ENCODE data around the gene POLQ.
"Not testable (repeated sequence)": the region's sequence is repeated elsewhere in the genome, so short reads cannot be mapped to it uniquely, and the experiment has no call there.

Gene POLQ

DNA sequence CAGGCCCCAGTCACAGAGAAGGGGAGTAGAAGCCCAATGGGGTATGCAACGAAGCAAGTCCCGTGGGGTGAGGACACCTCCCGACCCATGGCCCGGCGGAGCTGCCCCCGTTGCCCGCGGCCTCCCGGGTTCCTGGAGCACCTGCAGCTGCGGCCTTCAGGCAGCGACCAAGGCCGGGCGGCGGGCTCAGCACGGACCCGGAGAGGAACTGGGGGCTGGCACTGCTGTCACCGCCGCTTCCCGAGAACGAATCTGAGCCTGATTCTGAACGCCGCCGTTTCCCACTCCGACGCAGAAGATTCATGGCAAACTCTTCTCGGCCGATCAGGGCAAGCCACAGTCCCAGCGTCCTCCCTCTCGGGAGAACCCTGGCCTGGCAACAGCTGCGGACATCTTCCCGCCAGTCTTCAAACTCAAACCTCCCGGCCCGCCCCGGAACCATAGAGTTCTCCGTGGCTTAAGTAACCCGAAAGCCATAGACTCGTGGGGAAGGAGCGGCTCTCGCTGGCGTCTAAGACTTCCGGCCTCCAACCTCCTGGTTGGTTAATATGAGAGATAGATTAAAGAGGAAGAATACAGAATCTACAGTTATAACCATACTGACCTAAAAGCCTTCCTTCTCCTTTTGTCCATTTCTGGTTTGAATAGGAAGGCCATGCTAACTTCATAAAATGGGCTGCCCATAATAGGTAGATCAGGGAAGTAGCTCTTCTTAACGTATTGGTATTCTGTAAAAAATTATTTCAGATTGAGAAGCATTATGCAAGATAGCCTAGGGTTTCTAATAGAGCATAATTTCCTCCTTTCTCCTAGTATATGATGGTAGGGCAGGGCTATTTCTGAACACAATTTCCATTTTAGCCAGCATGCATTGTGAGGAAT is at the start of gene POLQ:
TSS of gene POLQ (minus strand) at position 415 of the 882 bp plus-strand sequence. CDS start at position 304, 111 bp downstream.
- DNase-seq (ENCODE audit: low read depth, low spot score) = peak; percentile 81
- H3K27ac ChIP-seq = peak within 1 kb of the TSS; percentile 76

DNA sequence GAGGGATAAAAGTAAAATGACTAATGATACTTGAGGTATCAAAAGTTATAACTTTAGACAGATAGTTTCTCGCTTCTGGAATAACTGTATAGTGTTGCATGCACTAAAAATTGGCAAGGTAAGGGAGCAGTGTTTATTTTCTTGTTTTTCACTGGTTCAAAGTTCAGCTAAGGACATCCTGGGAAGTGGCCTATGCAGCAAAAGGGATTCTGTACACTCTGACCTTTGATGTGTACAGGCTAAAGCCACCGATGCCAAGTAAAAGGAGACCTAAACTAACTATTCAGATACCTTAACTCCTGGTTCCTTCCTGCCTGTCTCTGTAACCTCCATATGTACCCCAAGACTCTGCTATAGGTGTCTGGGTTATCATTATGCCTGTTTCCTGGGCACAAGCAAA is 49.1 kb upstream of the POLQ start:
- H3K27ac ChIP-seq = no peak overlapping the region
- DNase-seq (ENCODE audit: low read depth, low spot score) = no peak

DNA sequence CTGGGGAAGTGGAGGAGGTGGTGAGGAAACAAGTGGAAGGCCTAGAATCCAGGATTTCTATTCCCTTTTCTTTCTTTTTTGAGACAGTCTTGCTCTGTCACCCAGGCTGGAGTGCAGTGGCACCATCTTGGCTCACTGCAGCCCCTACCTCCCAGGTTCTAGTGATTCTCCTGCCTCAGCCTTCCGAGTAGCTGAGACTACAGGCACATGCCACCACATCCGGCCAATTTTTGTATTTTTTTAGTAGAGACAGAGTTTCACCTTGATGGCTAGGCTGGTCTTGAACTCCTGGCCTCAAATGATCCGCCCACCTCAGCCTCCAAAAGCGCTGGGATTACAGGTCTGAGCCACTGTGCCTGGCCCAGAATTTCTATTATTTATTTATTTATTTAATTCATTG is 48.0 kb upstream of the POLQ start:
- not testable (repeated sequence) for H3K27ac ChIP-seq; DNase-seq (ENCODE audit: low read depth, low spot score)

DNA sequence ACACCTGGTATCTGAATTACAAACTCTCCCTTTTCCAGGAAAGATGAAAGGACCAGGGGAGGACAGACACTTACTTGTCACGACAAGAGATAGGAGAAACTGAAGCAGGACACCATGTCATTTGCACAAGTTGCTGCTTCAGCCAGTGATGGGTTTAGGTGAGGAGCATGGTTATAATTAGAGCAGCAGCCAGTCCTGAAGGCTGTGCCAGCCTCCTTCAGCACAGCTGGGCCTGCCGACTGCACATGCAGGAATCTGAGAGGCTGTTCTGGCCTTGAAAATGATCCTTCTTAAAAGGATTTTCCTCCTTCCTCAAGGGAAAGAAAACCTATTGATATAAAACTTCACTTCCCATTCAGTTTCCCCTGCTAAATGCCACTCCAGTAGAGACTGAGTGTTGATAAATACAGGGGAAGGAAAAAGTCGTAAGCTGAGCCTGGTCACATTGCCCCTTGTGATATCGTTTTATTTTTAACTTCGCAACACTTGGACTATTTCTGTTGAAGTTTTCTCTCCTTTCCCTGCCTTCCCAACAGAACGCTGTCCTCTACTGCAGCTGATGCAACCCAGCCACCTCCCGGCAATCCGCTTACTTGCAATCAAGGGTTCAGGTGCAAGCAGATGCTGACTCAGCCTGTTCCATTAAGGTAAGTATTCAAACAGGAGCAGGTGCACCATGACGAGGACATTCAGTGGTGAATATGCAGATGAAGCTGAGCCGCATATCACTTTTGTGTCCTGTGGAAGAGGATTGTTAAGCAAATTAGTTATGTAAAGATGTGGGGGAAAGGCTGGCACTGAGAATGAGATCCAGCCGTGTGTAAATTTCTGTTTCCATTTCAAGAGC is 47.3 kb upstream of the POLQ start, which contains the start of gene FBXO40:
TSS of gene FBXO40 (plus strand) at position 524 of the 847 bp plus-strand sequence. CDS start 27,197 bp downstream, outside the sequence.
- DNase-seq (ENCODE audit: low read depth, low spot score) = no peak
- no peak within 1 kb of the TSS for H3K27ac ChIP-seq

DNA sequence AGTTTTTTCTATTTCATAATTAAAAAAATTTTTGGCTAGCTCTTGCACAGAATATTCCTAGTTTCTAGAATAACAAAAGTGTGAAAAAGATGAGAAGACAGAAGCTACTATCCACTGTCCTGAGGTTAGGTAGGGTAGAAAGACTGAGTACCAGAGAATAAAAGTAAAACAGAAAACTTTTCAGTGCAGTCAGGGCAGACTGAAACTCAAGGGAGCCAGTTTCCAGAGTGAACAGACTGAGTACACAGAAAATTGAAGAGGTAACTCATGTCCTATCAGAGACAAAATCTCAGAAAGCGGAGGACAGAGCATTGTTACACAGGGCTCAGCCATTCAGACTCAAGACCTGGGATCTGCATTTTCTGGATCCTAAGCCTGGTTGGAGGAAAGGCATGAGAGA is 38.6 kb upstream of the POLQ start:
- H3K27ac ChIP-seq = no peak overlapping the region
- DNase-seq (ENCODE audit: low read depth, low spot score) = no peak

DNA sequence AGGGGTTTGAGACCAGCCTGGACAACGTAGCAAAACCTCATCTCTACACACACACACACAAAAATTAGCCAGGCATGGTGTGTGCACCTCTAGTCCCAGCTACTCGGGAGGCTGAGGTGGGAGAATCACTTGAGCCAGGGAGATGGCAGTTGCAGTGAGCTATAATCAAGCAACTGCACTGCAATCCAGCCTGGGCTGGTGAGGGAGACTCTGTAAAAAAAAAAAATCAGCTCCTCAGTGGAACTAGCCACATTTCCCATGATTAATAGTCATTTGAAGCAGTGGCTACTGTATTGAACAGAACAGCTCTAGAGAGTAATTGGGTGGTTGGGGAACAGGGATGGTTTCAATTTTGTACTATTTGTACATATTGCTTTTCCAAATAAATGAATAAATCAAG is 35.9 kb upstream of the POLQ start:
- no peak for DNase-seq (ENCODE audit: low read depth, low spot score)
- no peak overlapping the region for H3K27ac ChIP-seq

DNA sequence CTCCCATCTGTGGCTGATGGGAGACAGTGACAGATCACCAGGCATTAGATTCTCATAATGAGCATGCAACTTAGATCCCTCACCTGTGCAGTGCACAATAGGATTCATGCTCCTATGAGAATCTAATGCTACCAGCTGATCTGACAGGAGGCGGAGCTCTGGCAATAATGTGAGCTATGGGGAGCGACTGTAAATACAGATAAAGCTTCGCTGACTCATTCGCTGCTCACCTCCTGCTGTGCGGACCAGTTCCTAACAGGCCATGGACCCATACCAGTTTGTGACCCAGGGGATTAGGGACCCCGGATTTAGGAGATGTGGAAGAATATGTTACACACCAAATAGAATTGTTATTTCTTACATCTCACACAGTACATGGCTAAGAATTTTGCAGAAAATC is 28.7 kb upstream of the POLQ start:
- DNase-seq (ENCODE audit: low read depth, low spot score) = peak; percentile 40
- no peak overlapping the region for H3K27ac ChIP-seq

DNA sequence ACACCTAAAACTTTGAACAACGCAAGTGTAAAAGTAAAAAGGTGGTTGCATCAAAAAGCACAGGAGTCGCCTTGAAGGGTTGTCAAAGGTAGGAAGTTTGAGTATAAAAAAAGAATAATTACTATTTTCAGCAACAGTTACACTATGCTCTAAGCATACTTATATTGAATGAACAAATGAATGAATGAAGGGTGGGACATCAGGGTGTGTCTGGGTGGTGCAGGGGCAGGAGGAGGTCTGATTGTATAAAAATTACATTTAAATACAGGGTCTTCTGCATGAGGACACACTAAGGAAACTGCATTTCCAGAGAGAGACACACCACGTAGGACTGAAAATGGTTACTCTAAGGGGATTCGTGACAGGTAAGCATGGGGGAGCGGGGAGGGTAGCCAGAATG is 21.9 kb upstream of the POLQ start, which contains the start of gene ARGFX:
TSS of gene ARGFX (plus strand) at position 301 of the 400 bp plus-strand sequence. CDS start 2,765 bp downstream, outside the sequence.
- DNase-seq (ENCODE audit: low read depth, low spot score) = no peak
- H3K27ac ChIP-seq = no peak within 1 kb of the TSS

DNA sequence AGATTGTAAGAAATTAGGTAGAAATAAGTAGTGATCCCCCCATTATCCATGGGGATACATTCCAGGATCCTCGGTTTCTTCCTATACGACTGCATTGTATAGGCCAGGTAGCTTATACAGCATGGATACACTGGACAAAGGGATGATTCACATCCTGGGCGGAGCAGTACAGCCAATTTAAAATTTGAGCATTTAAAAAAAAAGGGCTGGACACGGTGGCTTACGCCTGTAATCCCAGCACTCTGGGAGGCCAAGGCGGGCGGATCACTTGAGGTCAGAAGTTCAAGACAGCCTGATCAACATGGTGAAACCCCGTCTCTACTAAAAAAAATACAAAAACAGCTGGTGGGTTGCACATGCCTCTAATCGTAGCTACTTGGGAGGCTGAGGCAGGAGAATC is 21.0 kb upstream of the POLQ start:
- no peak for DNase-seq (ENCODE audit: low read depth, low spot score)
- no peak overlapping the region for H3K27ac ChIP-seq

DNA sequence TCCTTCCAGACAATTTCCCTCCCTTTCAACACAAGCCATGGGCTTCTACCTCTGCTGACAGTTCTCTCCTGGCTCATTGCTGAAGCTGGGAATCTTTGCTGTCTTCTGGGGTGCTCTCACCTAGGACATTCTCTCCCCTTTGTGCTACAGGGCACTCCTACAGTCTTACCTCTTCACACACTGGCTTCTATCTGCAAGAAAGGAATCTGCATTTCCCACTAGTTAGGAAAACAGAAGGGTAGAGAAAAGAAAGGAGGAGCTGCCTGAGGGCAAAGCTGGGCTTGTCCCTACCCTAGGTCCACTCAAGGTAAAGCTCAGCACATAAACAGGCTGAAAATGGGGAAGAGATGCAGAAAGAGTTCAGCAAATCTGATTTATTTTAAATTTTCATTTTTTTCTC is 16.4 kb upstream of the POLQ start:
- H3K27ac ChIP-seq = no peak overlapping the region
- DNase-seq (ENCODE audit: low read depth, low spot score) = no peak

DNA sequence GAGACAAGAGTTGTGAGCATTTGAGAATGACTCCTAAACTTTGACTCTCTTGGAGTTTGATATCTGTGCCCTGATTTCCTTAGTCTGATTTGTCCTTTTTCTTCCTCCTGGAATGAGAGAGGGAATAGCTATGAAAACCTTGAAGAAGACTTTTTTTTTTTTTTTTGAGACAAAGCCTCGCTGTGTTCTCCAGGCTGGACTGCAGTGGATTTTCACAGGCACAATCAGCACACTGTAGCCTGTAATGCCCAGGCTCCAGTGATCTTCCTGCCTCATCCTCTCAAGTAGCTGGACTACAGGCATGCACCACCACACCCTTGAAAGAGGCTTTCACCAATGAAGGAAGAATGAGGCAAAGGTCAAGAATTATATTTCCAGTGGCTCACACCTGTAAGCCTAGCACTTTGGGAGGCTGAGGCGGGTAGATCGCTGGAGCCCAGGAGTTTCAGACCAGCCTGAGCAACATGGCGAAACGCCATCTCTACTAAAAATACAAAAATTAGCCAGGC is 11.7 kb upstream of the POLQ start:
- H3K27ac ChIP-seq = no peak overlapping the region
- DNase-seq (ENCODE audit: low read depth, low spot score) = no peak

DNA sequence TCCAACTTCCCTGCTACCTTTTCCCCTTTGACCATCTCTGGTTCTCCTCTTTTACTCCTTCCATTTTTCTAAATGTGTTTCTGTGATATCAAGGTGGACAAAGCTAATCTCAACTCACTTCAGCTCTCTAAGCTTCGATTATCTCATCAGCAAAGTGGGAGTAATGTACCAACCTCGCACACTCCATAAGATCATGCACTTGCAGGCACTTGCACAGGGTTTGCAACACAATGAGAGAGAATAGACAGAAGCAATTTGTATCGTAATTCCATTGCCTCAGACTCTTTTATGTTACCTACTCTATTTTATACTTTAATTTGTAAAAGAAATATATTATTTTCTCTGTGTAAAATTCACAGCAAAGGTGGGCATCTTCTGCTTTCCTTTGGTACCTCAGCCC is 7.0 kb upstream of the POLQ start:
- no peak for DNase-seq (ENCODE audit: low read depth, low spot score)
- no peak overlapping the region for H3K27ac ChIP-seq

DNA sequence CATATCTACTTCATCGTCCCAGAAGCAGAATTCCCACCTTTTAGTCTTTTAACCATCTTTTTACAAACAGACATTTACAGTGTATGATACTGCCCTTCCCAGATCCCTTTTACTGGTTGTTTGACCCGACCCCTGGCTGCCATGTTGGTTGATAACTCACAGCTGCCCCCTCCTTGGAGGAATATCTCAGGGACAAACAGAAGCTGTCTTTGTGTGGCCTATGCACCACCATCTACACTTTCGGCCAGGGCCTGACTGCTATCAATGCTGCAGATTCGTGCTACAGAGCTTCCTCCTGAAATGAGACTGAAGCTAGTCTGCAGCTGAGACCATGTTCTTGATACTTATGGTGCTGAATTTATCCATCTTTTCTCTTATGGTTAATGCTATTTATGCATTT is 6.6 kb upstream of the POLQ start:
- DNase-seq (ENCODE audit: low read depth, low spot score) = no peak
- no peak overlapping the region for H3K27ac ChIP-seq

DNA sequence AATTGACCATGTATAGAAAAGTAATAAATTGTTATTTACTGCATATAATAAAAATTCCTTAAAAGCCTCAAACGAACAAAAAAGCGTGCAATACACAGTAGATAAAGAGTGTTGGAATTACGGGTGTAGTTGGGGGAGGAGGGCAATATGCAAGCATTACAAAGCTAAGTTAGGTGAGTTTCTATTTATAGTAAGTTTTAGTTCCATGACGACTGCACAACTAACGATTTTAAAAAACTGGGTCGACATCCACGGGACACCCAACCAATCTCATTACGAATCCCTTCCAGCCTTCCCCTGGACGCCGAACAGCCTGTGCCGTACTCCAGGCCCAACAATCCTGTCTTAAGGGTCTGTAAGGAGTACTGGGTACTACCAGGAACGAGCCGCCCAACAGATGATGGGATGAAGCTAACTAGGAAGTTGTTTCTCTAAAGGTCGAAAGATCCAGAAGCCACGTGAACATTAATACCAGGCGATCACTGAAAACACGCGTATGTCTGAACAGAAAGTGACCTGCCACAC is 677 bp downstream of the POLQ start:
- H3K27ac ChIP-seq = no peak overlapping the region
- DNase-seq (ENCODE audit: low read depth, low spot score) = no peak

DNA sequence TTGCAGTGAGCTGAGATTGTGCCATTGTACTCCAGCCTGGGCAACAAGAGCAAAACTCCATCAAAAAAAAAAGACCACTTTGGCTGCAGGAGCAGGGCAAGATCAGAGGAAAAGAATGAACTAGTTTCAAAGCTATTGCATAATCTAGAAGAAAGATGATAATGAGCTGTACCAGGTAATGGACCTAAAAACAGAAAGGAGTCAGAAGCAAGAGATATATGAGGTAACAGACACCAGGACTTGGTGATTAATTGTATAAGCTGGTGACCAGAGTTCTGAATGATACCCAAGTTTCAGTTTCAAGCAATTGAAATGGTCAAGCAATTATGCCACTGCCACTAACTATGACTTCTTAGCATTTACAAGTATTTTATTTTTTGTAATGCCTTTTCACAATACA is 2.9 kb downstream of the POLQ start:
- no peak for DNase-seq (ENCODE audit: low read depth, low spot score)
- no peak overlapping the region for H3K27ac ChIP-seq

DNA sequence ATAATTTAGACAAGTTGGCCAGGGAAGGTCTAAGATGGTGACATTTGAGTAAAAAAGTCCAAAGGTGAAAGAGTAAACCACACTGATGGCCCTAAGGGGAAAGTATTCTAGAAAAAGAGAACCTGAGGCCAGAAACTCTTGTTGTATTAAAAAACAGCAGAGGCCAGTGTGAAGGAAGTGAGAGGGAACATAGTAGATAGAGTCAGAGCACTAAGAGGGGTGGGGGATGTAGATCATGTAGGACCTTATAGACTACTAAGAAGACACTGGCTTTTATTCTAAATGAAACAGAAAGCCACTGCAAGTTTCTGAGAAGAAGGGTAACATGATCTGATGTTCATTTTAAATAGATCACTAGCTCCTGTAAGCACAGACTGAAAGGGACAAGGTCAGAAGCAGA is 14.5 kb downstream of the POLQ start:
- H3K27ac ChIP-seq = no peak overlapping the region
- DNase-seq (ENCODE audit: low read depth, low spot score) = no peak

DNA sequence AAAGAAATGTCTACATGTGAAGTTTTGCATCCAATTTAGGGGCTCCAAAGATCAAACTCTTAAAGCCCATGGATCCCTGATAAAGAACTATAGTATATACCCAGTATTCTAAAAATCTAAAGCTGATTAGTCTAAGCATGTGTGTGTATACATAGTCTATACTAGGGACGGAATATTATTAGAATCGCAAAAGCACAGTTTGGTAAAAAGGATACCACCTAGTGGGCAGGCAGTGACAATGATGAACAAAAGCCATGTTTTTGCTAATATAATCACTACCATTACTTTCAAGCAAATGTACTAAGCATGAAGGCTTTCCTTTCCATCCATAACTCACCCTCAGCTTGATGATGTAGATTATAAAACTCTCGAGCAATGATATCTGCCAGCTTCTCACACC is 16.5 kb downstream of the POLQ start:
- H3K27ac ChIP-seq = no peak overlapping the region
- DNase-seq (ENCODE audit: low read depth, low spot score) = no peak

DNA sequence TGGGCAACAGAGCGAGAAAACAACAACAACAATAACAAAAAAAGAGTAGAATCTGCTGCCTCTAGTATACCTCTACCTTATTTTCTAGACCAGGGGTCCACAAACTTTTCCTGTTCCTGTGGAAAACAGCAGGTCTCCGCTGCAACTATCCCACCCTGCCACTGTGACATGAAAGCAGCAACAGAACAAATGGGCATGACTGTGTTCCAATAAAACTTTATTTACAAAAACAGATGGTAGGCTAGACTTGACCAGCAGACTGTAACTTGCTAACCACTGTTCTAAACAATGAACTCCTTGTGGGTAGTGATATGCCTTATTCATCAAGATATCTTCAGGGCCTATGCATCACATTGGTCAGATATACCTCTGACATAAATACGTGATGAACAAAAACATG is 25.3 kb downstream of the POLQ start:
- DNase-seq (ENCODE audit: low read depth, low spot score) = no peak
- H3K27ac ChIP-seq = no peak overlapping the region

DNA sequence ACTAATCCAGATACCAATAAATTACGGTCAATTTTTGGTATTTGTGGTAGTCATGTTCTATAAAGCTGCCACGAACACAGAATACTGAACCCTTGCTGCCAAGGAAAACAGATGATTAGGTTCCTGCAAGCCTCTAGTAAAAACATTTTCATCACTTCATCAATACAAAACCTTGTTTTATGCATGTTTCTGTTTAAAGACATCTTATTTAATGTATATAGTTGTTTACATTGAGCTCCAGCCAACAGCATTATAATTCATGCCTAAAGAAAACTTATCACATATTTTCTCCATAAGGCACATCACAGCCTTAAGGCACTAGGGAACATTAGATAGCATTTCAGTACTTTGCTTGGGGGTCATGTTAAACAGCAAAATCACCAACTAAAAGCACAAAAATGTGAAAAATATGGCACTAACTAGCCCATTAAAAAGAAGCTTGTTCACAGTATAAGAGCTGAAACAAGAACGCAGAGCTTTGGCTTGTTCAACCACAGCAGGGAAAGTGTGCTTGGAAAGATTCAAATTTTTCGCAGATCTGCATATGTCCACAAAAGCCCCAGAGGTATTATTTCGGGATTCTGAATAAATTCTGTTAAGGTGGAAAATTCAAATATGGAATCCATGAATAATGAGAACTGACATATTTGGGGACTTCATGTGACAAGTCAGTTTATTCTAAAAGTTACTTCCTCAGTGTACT is 27.7 kb downstream of the POLQ start:
- no peak overlapping the region for H3K27ac ChIP-seq
- no peak for DNase-seq (ENCODE audit: low read depth, low spot score)

DNA sequence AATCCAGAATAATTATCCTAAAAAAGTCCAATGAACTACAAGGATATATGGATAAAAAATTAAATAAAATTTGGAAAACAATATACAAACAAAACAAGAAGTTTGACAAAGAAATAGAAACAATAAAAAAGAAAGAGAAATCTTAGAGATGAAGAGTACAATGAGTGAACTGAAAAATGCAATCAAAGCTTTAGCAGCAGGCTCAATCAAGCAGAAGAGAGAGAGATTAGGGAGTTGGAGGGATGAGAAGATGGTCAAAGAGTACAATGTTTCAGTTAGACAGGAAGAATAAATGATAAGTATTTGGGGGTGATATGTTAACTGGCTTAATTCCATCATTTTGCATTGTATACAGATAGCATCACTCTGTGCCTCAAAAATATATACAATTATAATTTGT is 29.9 kb downstream of the POLQ start:
- DNase-seq (ENCODE audit: low read depth, low spot score) = no peak
- no peak overlapping the region for H3K27ac ChIP-seq
